ENCODE results near the gene GCNT4.

GCNT4 gene

GRCh38 chr5:75012748-75013147 is 39.6 kb downstream of the GCNT4 start:
- no peak for DNase-seq

- no peak for DNase-seq
These were observed 41.5 kb downstream of the GCNT4 start for GRCh38 chr5:75010838-75011237.

- DNase-seq = no peak
These were observed 42.6 kb downstream of the GCNT4 start for GRCh38 chr5:75009556-75010345.

- DNase-seq = no peak
These were observed 45.2 kb downstream of the GCNT4 start for GRCh38 chr5:75006865-75007822.

- DNase-seq = no peak
These were observed 46.8 kb downstream of the GCNT4 start for GRCh38 chr5:75005561-75005960.
